ENCODE results near the gene LINGO3.

- TF ChIP-seq CTCF (IDR thresholded peaks at IDR 0.05 in 8 of 11, conservative IDR thresholded peaks at IDR 0.05 in 3 of 11): no peak
- no peak for TF ChIP-seq POLR2A (IDR thresholded peaks at IDR 0.05)
Measured at GRCh38 chr19:2320939-2321338, 13.0 kb upstream of the LINGO3 start.

Data from spleen (tissue), 7 donors.